WTC11 (cell line): Measurements from ENCODE around the gene DDX10. TPM values are rescaled to one million over a fixed set of nuclear protein-coding genes. Genes with fewer than 3 reads are reported as not detected.

ENCODE experiments used
- ATAC-seq: fragments of 200-7000 bp; cut with Tn5 transposase; 2 replicates; pipeline ENCODE4 v1.10.0; 2021; ENCODE audit warnings: mild to moderate bottlenecking, moderate library complexity
- CTCF ChIA-PET: fragments of 300-600 bp; sonication (Branson Sonifier 250); formaldehyde crosslinking; loops from one replicate; lab custom pipeline; 2021; ENCODE audit warnings: antibody characterized with exemption; lab: Charles Lee
- POLR2A ChIA-PET: fragments of 350-600 bp; sonication (Branson Sonifier 250); formaldehyde crosslinking; loops from one replicate; lab custom pipeline; 2021; ENCODE audit warnings: antibody characterized with exemption; lab: Charles Lee
- DNase-seq: peaks from one replicate; pipeline ENCODE4 v3.0.0; 2021; ENCODE audit warnings: low spot score
- H3K27ac Mint-ChIP-seq: 2 replicates; pipeline ENCODE4 v1.8.0; 2021; ENCODE audit warnings: mixed read lengths
- H3K27me3 Mint-ChIP-seq: 2 replicates; pipeline ENCODE4 v1.8.0; 2021; ENCODE audit warnings: low read depth, mild to moderate bottlenecking, moderate library complexity, mixed read lengths
- H3K36me3 Mint-ChIP-seq: 2 replicates; pipeline ENCODE4 v1.8.0; 2021; ENCODE audit warnings: mixed read lengths
- H3K4me1 Mint-ChIP-seq: 2 replicates; pipeline ENCODE4 v1.8.0; 2022; ENCODE audit warnings: mixed read lengths
- H3K4me3 Mint-ChIP-seq: 2 replicates; pipeline ENCODE4 v1.8.0; 2021; ENCODE audit warnings: mild to moderate bottlenecking, moderate library complexity, mixed read lengths
- H3K9me3 Mint-ChIP-seq: 2 replicates; pipeline ENCODE4 v1.8.0; 2021; ENCODE audit warnings: mixed read lengths
- CREM ChIP-seq: sonication (generic); formaldehyde crosslinking; IDR thresholded peaks from 2 replicates; pipeline ENCODE4 v1.8.1; 2022; ENCODE audit warnings: mild to moderate bottlenecking, missing genetic modification reagents, moderate library complexity
- FOXK1 ChIP-seq: sonication (generic); formaldehyde crosslinking; IDR thresholded peaks from 2 replicates; pipeline ENCODE4 v1.8.0; 2022; ENCODE audit warnings: mild to moderate bottlenecking, moderate library complexity, missing genetic modification reagents
- FOXP1 ChIP-seq: sonication (generic); formaldehyde crosslinking; IDR thresholded peaks from 2 replicates; pipeline ENCODE4 v1.8.0; 2022; ENCODE audit warnings: missing genetic modification reagents, mild to moderate bottlenecking, moderate library complexity, borderline replicate concordance
- GABPB1 ChIP-seq: sonication (generic); formaldehyde crosslinking; IDR thresholded peaks from 2 replicates; pipeline ENCODE4 v1.8.1; 2023; ENCODE audit warnings: mild to moderate bottlenecking, missing genetic modification reagents
- JAZF1 ChIP-seq: fragments of 250-450 bp; sonication (Bioruptor Pico); IDR thresholded peaks from 2 replicates; pipeline ENCODE4 v1.9.0; 2021; ENCODE audit warnings: moderate library complexity, mild to moderate bottlenecking, inconsistent platforms
- KAT7 ChIP-seq: sonication (generic); formaldehyde crosslinking; IDR thresholded peaks from 2 replicates; pipeline ENCODE4 v1.8.1; 2023; ENCODE audit warnings: missing genetic modification reagents, mild to moderate bottlenecking, borderline replicate concordance
- NFATC4 ChIP-seq: fragments of 250-450 bp; sonication (Bioruptor Pico); IDR thresholded peaks from 2 replicates; pipeline ENCODE4 v1.9.0; 2021; ENCODE audit warnings: mild to moderate bottlenecking
- RORB ChIP-seq: fragments of 250-450 bp; sonication (Bioruptor Pico); IDR thresholded peaks from 2 replicates; pipeline ENCODE4 v1.9.0; 2021; ENCODE audit warnings: mild to moderate bottlenecking
- ZNF219 ChIP-seq: sonication (generic); formaldehyde crosslinking; IDR thresholded peaks from 2 replicates; pipeline ENCODE4 v1.8.0; 2023; ENCODE audit warnings: missing genetic modification reagents, mild to moderate bottlenecking, borderline replicate concordance
- ZNF232 ChIP-seq: sonication (generic); formaldehyde crosslinking; IDR thresholded peaks from 2 replicates; pipeline ENCODE4 v1.8.0; 2022; ENCODE audit warnings: mild to moderate bottlenecking, missing genetic modification reagents
- ZNF317 ChIP-seq: sonication (generic); formaldehyde crosslinking; IDR thresholded peaks from 2 replicates; pipeline ENCODE4 v1.8.1; 2023; ENCODE audit warnings: low read depth, mild to moderate bottlenecking, moderate library complexity, missing genetic modification reagents, borderline replicate concordance
- ZNF423 ChIP-seq: fragments of 250-450 bp; sonication (Bioruptor Pico); IDR thresholded peaks from 2 replicates; pipeline ENCODE4 v2.1.2; 2022; ENCODE audit warnings: mild to moderate bottlenecking, moderate library complexity
- total RNA-seq: library from RNA; stranded (reverse); gene quantifications from 3 replicates; pipeline ENCODE4 v1.2.3, GENCODE V29; 2021
- TF ChIP-seq, protein P1 (sequence below): sonication (generic); formaldehyde crosslinking; IDR thresholded peaks from 2 replicates; pipeline ENCODE4 v1.8.1; 2022; ENCODE audit warnings: mild to moderate bottlenecking, missing genetic modification reagents, moderate library complexity, borderline replicate concordance
- TF ChIP-seq, protein P2 (sequence below): fragments of 250-450 bp; sonication (Bioruptor Pico); conservative IDR thresholded peaks from 2 replicates; pipeline ENCODE4 v1.9.0; 2021; ENCODE audit warnings: mild to moderate bottlenecking
- TF ChIP-seq, protein P3 (sequence below): sonication (generic); formaldehyde crosslinking; IDR thresholded peaks from 2 replicates; pipeline ENCODE4 v1.8.1; 2022; ENCODE audit warnings: low read depth, missing genetic modification reagents, borderline replicate concordance
- TF ChIP-seq, protein P4 (sequence below): sonication (generic); formaldehyde crosslinking; IDR thresholded peaks from 2 replicates; pipeline ENCODE4 v1.8.1; 2023; ENCODE audit warnings: mild to moderate bottlenecking, missing genetic modification reagents
- TF ChIP-seq, protein P5 (sequence below): sonication (generic); formaldehyde crosslinking; IDR thresholded peaks from 2 replicates; pipeline ENCODE4 v1.8.0; 2023; ENCODE audit warnings: mild to moderate bottlenecking, missing genetic modification reagents
- TF ChIP-seq, protein P6 (sequence below): sonication (generic); formaldehyde crosslinking; IDR thresholded peaks from 2 replicates; pipeline ENCODE4 v1.8.1; 2022; ENCODE audit warnings: mild to moderate bottlenecking, moderate library complexity, missing genetic modification reagents
- TF ChIP-seq, protein P7 (sequence below): fragments of 250-450 bp; sonication (Bioruptor Pico); IDR thresholded peaks from 2 replicates; pipeline ENCODE4 v1.9.0; 2021; ENCODE audit warnings: mild to moderate bottlenecking, borderline replicate concordance
- TF ChIP-seq, protein P8 (sequence below): sonication (generic); formaldehyde crosslinking; IDR thresholded peaks from 2 replicates; pipeline ENCODE4 v1.8.0; 2022; ENCODE audit warnings: mild to moderate bottlenecking, missing genetic modification reagents

DDX10 gene
- total RNA-seq, 1 experiment from 2014 or later, result 56.8 TPM

DNA sequence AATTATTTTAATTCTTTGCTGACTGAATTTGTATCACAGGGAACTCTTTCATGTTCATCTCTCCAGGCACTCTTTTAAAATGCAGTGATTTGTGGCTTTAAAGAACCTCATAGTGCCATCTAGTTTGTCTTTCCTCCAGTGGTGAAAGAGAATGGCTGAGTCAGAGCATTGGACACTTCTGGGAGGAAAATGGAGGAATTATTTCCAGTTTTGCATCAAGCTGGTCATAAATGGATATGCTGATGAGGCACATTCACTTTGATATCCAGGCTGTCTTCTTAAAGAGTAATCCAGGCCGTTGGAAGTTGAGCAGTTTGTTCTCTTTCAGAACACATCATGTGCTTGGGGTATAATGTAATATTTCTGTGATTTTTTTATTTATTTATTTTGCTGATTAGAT, 273.7 kb downstream of the DDX10 start:
- H3K27me3 Mint-ChIP-seq, result no peaks in the 10 kb centered on the region
- H3K4me1 Mint-ChIP-seq, result peaks cover 30% of the 10 kb centered on the region
- no peak for DNase-seq
- TF ChIP-seq CREM (no peak), FOXK1 (no peak), FOXP1 (CRISPR knock-in tag) (no peak), ZNF317 (no peak), ZNF423 (CRISPR knock-in tag) (no peak), RORB (CRISPR knock-in tag) (no peak), GABPB1 (CRISPR knock-in tag) (no peak)
- TF ChIP-seq, protein P1, sequence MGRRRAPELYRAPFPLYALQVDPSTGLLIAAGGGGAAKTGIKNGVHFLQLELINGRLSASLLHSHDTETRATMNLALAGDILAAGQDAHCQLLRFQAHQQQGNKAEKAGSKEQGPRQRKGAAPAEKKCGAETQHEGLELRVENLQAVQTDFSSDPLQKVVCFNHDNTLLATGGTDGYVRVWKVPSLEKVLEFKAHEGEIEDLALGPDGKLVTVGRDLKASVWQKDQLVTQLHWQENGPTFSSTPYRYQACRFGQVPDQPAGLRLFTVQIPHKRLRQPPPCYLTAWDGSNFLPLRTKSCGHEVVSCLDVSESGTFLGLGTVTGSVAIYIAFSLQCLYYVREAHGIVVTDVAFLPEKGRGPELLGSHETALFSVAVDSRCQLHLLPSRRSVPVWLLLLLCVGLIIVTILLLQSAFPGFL (CRISPR knock-in tag), result no peak
- TF ChIP-seq, protein P2, sequence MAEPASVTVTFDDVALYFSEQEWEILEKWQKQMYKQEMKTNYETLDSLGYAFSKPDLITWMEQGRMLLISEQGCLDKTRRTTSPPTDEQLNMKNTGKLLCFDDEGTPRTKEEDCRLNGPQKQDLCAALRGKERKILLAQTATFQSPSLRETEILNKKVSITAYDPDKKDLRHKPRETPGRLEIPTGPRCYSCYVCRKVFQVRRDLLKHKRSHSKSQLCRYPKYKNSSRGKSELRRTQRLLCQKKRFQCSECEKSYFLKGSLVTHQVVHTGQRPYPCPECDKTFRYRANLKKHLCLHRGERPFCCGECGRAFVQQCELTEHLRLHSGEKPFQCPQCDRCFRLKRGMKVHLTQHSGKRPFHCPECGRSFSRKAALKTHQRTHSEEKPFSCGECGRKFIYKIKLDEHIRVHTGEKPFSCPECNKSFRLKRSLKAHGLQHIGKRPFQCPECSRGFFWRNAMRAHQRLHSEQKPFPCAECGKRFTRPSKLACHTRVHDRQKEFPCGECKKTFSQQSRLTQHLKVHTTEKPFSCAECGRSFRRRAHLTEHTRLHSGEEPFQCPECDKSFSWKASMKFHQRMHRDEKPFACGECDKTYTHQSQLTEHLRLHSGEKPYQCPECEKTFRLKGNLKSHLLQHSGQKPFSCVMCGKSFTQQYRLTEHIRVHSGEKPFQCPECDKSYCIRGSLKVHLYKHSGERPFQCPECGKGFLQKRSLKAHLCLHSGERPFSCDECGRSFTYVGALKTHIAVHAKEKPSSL (CRISPR knock-in tag), result no peak
- TF ChIP-seq, protein P3, sequence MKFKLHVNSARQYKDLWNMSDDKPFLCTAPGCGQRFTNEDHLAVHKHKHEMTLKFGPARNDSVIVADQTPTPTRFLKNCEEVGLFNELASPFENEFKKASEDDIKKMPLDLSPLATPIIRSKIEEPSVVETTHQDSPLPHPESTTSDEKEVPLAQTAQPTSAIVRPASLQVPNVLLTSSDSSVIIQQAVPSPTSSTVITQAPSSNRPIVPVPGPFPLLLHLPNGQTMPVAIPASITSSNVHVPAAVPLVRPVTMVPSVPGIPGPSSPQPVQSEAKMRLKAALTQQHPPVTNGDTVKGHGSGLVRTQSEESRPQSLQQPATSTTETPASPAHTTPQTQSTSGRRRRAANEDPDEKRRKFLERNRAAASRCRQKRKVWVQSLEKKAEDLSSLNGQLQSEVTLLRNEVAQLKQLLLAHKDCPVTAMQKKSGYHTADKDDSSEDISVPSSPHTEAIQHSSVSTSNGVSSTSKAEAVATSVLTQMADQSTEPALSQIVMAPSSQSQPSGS (CRISPR knock-in tag), result no peak
- TF ChIP-seq, protein P4, sequence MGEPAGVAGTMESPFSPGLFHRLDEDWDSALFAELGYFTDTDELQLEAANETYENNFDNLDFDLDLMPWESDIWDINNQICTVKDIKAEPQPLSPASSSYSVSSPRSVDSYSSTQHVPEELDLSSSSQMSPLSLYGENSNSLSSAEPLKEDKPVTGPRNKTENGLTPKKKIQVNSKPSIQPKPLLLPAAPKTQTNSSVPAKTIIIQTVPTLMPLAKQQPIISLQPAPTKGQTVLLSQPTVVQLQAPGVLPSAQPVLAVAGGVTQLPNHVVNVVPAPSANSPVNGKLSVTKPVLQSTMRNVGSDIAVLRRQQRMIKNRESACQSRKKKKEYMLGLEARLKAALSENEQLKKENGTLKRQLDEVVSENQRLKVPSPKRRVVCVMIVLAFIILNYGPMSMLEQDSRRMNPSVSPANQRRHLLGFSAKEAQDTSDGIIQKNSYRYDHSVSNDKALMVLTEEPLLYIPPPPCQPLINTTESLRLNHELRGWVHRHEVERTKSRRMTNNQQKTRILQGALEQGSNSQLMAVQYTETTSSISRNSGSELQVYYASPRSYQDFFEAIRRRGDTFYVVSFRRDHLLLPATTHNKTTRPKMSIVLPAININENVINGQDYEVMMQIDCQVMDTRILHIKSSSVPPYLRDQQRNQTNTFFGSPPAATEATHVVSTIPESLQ (CRISPR knock-in tag), result no peak
- TF ChIP-seq, protein P5, sequence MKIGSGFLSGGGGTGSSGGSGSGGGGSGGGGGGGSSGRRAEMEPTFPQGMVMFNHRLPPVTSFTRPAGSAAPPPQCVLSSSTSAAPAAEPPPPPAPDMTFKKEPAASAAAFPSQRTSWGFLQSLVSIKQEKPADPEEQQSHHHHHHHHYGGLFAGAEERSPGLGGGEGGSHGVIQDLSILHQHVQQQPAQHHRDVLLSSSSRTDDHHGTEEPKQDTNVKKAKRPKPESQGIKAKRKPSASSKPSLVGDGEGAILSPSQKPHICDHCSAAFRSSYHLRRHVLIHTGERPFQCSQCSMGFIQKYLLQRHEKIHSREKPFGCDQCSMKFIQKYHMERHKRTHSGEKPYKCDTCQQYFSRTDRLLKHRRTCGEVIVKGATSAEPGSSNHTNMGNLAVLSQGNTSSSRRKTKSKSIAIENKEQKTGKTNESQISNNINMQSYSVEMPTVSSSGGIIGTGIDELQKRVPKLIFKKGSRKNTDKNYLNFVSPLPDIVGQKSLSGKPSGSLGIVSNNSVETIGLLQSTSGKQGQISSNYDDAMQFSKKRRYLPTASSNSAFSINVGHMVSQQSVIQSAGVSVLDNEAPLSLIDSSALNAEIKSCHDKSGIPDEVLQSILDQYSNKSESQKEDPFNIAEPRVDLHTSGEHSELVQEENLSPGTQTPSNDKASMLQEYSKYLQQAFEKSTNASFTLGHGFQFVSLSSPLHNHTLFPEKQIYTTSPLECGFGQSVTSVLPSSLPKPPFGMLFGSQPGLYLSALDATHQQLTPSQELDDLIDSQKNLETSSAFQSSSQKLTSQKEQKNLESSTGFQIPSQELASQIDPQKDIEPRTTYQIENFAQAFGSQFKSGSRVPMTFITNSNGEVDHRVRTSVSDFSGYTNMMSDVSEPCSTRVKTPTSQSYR (CRISPR knock-in tag), result no peak
- TF ChIP-seq, protein P6, sequence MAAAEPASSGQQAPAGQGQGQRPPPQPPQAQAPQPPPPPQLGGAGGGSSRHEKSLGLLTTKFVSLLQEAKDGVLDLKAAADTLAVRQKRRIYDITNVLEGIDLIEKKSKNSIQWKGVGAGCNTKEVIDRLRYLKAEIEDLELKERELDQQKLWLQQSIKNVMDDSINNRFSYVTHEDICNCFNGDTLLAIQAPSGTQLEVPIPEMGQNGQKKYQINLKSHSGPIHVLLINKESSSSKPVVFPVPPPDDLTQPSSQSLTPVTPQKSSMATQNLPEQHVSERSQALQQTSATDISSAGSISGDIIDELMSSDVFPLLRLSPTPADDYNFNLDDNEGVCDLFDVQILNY (CRISPR knock-in tag), result no peak
- TF ChIP-seq, all 79 proteins: peak for 0
- ChIA-PET POLR2A (no interaction called here), CTCF (no interaction called here)
- Mint-ChIP-seq H3K36me3 (peaks cover 18% of the 10 kb centered on the region), H3K9me3 (no peaks in the 10 kb centered on the region), H3K4me3 (no peak overlapping the region), H3K27ac (no peak overlapping the region)
- no peak for ATAC-seq

DNA sequence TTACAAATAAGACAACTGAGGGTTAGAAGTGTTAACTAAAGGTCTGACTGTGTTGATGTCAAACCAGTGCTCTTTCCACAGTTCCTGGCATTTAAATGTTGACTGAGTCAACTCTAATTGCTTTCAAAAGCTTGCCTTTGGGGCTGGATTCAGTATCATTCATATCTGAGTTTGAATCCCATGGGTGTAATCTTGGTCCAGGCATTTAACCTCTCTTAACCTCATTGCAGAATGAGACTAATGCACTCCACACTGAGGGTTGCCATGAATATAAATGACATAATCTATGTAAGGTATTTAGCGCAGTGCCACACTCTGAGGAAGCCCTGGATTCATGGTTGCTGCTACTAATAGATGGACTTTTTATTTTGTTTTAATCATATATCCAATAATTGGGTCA, 274.3 kb downstream of the DDX10 start:
- ATAC-seq, result no peak
- H3K36me3 Mint-ChIP-seq, result peaks cover 18% of the 10 kb centered on the region
- no peak overlapping the region for H3K4me3 Mint-ChIP-seq
- H3K27me3 Mint-ChIP-seq, result no peaks in the 10 kb centered on the region
- H3K4me1 Mint-ChIP-seq, result peaks cover 25% of the 10 kb centered on the region
- no peaks in the 10 kb centered on the region for H3K9me3 Mint-ChIP-seq
- no peak for DNase-seq
- no peak overlapping the region for H3K27ac Mint-ChIP-seq
- POLR2A ChIA-PET, result no interaction called here
- CTCF ChIA-PET, result no interaction called here
- TF ChIP-seq, protein P7, sequence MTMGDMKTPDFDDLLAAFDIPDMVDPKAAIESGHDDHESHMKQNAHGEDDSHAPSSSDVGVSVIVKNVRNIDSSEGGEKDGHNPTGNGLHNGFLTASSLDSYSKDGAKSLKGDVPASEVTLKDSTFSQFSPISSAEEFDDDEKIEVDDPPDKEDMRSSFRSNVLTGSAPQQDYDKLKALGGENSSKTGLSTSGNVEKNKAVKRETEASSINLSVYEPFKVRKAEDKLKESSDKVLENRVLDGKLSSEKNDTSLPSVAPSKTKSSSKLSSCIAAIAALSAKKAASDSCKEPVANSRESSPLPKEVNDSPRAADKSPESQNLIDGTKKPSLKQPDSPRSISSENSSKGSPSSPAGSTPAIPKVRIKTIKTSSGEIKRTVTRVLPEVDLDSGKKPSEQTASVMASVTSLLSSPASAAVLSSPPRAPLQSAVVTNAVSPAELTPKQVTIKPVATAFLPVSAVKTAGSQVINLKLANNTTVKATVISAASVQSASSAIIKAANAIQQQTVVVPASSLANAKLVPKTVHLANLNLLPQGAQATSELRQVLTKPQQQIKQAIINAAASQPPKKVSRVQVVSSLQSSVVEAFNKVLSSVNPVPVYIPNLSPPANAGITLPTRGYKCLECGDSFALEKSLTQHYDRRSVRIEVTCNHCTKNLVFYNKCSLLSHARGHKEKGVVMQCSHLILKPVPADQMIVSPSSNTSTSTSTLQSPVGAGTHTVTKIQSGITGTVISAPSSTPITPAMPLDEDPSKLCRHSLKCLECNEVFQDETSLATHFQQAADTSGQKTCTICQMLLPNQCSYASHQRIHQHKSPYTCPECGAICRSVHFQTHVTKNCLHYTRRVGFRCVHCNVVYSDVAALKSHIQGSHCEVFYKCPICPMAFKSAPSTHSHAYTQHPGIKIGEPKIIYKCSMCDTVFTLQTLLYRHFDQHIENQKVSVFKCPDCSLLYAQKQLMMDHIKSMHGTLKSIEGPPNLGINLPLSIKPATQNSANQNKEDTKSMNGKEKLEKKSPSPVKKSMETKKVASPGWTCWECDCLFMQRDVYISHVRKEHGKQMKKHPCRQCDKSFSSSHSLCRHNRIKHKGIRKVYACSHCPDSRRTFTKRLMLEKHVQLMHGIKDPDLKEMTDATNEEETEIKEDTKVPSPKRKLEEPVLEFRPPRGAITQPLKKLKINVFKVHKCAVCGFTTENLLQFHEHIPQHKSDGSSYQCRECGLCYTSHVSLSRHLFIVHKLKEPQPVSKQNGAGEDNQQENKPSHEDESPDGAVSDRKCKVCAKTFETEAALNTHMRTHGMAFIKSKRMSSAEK (CRISPR knock-in tag), result no peak
- TF ChIP-seq, protein P8, sequence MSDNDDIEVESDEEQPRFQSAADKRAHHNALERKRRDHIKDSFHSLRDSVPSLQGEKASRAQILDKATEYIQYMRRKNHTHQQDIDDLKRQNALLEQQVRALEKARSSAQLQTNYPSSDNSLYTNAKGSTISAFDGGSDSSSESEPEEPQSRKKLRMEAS (CRISPR knock-in tag), result no peak
- TF ChIP-seq KAT7 (no peak), JAZF1 (CRISPR knock-in tag) (no peak), ZNF232 (CRISPR knock-in tag) (no peak), ZNF219 (no peak), NFATC4 (CRISPR knock-in tag) (no peak)
